Measurements from ENCODE around the gene TTC23L.

The TTC23L gene

DNA sequence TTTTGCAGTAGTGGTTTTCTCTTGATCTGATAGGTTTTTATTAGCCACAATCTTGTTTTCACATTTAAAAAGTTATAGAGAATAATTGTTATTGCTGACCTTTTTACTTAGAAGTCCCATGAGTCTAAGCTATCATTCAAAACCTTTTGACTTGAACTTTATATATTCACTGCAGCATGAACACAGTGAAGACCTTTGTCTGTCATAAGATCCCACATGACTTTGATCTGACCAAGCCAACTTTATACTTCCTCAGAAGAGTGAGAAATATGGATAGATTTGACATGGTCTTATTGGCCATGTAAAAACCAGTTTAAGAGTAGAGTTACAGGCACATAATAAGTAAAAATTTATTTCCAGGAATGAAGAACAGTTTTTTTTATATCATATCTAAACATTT is 42.3 kb downstream of the TTC23L start:
- Histone ChIP-seq H3K36me3 (ENCODE audit: insufficient read depth, low read length) (no peaks in the 10 kb centered on the region), H3K27me3 (ENCODE audit: insufficient read depth, low read length, poor library complexity, severe bottlenecking) (no peaks in the 10 kb centered on the region), H3K9me2 (replicated peaks; ENCODE audit: low read depth, low read length) (no peaks in the 10 kb centered on the region), H3K4me1 (ENCODE audit: insufficient read depth, low read length, poor library complexity, severe bottlenecking) (no peaks in the 10 kb centered on the region), H3K4me3 (ENCODE audit: low read length, poor library complexity, severe bottlenecking) (no peak overlapping the region), H3K9ac (ENCODE audit: low read depth, low read length, poor library complexity, severe bottlenecking) (no peak overlapping the region), H3K79me2 (ENCODE audit: insufficient read depth, low read length) (no peaks in the 10 kb centered on the region), H3K9me3 (ENCODE audit: insufficient read depth, low read depth, low read length) (peaks cover 11% of the 10 kb centered on the region; the same call in 1 of the 2 replicates), H3K4me2 (ENCODE audit: low read depth, low read length, poor library complexity, severe bottlenecking) (no peak overlapping the region), H3F3A (ENCODE audit: low read depth) (no peaks in the 10 kb centered on the region), H4K20me1 (ENCODE audit: insufficient read depth, low read length, poor library complexity, severe bottlenecking) (no peaks in the 10 kb centered on the region), H2AFZ (ENCODE audit: low read length) (no peak overlapping the region)
- TF ChIP-seq, protein P1, sequence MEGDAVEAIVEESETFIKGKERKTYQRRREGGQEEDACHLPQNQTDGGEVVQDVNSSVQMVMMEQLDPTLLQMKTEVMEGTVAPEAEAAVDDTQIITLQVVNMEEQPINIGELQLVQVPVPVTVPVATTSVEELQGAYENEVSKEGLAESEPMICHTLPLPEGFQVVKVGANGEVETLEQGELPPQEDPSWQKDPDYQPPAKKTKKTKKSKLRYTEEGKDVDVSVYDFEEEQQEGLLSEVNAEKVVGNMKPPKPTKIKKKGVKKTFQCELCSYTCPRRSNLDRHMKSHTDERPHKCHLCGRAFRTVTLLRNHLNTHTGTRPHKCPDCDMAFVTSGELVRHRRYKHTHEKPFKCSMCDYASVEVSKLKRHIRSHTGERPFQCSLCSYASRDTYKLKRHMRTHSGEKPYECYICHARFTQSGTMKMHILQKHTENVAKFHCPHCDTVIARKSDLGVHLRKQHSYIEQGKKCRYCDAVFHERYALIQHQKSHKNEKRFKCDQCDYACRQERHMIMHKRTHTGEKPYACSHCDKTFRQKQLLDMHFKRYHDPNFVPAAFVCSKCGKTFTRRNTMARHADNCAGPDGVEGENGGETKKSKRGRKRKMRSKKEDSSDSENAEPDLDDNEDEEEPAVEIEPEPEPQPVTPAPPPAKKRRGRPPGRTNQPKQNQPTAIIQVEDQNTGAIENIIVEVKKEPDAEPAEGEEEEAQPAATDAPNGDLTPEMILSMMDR (conservative IDR thresholded peaks at IDR 0.05; ENCODE audit: low read length), result no peak
- no peak for TF ChIP-seq EZH2phosphoT487 (IDR thresholded peaks at IDR 0.05; ENCODE audit: borderline replicate concordance)

DNA sequence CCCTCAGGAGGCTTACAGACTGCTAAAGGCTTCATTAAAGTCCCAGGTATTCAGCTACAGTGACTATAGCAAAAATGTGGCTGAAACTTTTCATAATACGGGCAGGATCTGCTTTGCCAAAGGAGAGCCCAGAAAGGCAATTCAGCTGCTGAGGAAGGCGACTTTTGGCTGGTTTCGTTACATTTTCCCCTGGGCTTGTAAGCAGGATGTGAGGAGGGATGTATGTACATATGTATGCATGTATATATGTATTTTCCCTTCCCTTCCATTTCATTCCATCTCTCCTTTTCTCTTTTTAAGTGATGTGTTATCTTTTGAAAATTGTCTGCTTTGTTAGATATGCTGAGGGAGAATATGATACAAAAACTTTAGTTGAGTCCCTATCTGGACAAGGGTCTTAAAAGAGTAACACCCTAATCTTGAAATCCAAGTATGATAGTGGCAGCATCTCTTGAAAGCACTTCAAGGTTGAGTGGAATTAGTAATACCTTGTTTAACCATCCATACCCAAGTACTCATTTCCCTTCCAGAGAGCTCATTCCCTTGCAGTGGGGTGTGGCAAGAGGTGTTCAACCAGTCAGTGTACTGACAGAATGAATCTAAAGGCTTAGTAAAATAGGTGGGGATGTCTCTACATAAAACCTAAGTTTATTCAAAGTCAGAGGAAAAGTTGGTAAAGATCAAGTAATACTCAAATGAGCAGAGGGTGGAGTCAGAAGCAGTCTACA is 47.6 kb downstream of the TTC23L start:
- H3K9me3 ChIP-seq (ENCODE audit: insufficient read depth, low read depth, low read length), result no peaks in the 10 kb centered on the region
- TF ChIP-seq EZH2phosphoT487 (IDR thresholded peaks at IDR 0.05; ENCODE audit: borderline replicate concordance), result no peak
- TF ChIP-seq, protein P1 (conservative IDR thresholded peaks at IDR 0.05; ENCODE audit: low read length), result no peak
- no peaks in the 10 kb centered on the region for H3K9me2 ChIP-seq (replicated peaks; ENCODE audit: low read depth, low read length)
- no peaks in the 10 kb centered on the region for H3K36me3 ChIP-seq (ENCODE audit: insufficient read depth, low read length)
- no peaks in the 10 kb centered on the region for H4K20me1 ChIP-seq (ENCODE audit: insufficient read depth, low read length, poor library complexity, severe bottlenecking)
- H3K27me3 ChIP-seq (ENCODE audit: insufficient read depth, low read length, poor library complexity, severe bottlenecking), result no peaks in the 10 kb centered on the region
- H3K79me2 ChIP-seq (ENCODE audit: insufficient read depth, low read length), result no peaks in the 10 kb centered on the region
- no peak overlapping the region for H3K9ac ChIP-seq (ENCODE audit: low read depth, low read length, poor library complexity, severe bottlenecking)
- H3K4me1 ChIP-seq (ENCODE audit: insufficient read depth, low read length, poor library complexity, severe bottlenecking), result no peaks in the 10 kb centered on the region
- H3F3A ChIP-seq (ENCODE audit: low read depth), result no peaks in the 10 kb centered on the region
- no peak overlapping the region for H3K4me3 ChIP-seq (ENCODE audit: low read length, poor library complexity, severe bottlenecking)
- no peak overlapping the region for H3K4me2 ChIP-seq (ENCODE audit: low read depth, low read length, poor library complexity, severe bottlenecking)
- H2AFZ ChIP-seq (ENCODE audit: low read length), result no peak overlapping the region

DNA sequence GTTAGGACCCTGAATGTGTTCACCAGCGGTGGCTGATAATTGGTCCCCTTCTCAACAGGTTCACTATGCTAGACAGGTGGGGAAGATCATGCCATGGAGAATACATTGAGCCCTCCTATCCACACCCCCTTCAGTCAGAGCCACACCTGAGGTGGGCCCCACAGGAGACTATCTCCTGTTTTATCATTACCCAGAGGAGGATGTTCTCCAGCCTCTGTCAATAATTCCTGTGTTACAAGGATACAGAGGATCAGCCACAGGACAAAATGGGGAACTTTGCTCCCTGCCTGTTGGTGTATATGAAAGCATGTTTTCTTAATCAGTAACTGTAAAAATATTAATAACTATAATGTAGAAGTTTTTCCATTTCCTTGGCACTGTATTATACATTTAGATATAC is 50.4 kb downstream of the TTC23L start:
- Histone ChIP-seq H3K4me1 (ENCODE audit: insufficient read depth, low read length, poor library complexity, severe bottlenecking) (no peaks in the 10 kb centered on the region), H3K27me3 (ENCODE audit: insufficient read depth, low read length, poor library complexity, severe bottlenecking) (no peaks in the 10 kb centered on the region), H3K36me3 (ENCODE audit: insufficient read depth, low read length) (no peaks in the 10 kb centered on the region), H4K20me1 (ENCODE audit: insufficient read depth, low read length, poor library complexity, severe bottlenecking) (no peaks in the 10 kb centered on the region), H3K79me2 (ENCODE audit: insufficient read depth, low read length) (no peaks in the 10 kb centered on the region), H3K9ac (ENCODE audit: low read depth, low read length, poor library complexity, severe bottlenecking) (no peak overlapping the region), H3K9me2 (replicated peaks; ENCODE audit: low read depth, low read length) (no peaks in the 10 kb centered on the region), H3F3A (ENCODE audit: low read depth) (no peaks in the 10 kb centered on the region), H3K4me2 (ENCODE audit: low read depth, low read length, poor library complexity, severe bottlenecking) (no peak overlapping the region), H3K4me3 (ENCODE audit: low read length, poor library complexity, severe bottlenecking) (no peak overlapping the region), H3K9me3 (ENCODE audit: insufficient read depth, low read depth, low read length) (no peaks in the 10 kb centered on the region), H2AFZ (ENCODE audit: low read length) (no peak overlapping the region)
- TF ChIP-seq, protein P1 (conservative IDR thresholded peaks at IDR 0.05; ENCODE audit: low read length), result no peak
- TF ChIP-seq EZH2phosphoT487 (IDR thresholded peaks at IDR 0.05; ENCODE audit: borderline replicate concordance), result no peak
